ENCODE measurements around the gene COX7A2L.

- TF ChIP-seq, protein P1, sequence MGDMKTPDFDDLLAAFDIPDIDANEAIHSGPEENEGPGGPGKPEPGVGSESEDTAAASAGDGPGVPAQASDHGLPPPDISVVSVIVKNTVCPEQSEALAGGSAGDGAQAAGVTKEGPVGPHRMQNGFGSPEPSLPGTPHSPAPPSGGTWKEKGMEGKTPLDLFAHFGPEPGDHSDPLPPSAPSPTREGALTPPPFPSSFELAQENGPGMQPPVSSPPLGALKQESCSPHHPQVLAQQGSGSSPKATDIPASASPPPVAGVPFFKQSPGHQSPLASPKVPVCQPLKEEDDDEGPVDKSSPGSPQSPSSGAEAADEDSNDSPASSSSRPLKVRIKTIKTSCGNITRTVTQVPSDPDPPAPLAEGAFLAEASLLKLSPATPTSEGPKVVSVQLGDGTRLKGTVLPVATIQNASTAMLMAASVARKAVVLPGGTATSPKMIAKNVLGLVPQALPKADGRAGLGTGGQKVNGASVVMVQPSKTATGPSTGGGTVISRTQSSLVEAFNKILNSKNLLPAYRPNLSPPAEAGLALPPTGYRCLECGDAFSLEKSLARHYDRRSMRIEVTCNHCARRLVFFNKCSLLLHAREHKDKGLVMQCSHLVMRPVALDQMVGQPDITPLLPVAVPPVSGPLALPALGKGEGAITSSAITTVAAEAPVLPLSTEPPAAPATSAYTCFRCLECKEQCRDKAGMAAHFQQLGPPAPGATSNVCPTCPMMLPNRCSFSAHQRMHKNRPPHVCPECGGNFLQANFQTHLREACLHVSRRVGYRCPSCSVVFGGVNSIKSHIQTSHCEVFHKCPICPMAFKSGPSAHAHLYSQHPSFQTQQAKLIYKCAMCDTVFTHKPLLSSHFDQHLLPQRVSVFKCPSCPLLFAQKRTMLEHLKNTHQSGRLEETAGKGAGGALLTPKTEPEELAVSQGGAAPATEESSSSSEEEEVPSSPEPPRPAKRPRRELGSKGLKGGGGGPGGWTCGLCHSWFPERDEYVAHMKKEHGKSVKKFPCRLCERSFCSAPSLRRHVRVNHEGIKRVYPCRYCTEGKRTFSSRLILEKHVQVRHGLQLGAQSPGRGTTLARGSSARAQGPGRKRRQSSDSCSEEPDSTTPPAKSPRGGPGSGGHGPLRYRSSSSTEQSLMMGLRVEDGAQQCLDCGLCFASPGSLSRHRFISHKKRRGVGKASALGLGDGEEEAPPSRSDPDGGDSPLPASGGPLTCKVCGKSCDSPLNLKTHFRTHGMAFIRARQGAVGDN (IDR thresholded peaks at IDR 0.05), result no peak
- TF ChIP-seq, protein P2, sequence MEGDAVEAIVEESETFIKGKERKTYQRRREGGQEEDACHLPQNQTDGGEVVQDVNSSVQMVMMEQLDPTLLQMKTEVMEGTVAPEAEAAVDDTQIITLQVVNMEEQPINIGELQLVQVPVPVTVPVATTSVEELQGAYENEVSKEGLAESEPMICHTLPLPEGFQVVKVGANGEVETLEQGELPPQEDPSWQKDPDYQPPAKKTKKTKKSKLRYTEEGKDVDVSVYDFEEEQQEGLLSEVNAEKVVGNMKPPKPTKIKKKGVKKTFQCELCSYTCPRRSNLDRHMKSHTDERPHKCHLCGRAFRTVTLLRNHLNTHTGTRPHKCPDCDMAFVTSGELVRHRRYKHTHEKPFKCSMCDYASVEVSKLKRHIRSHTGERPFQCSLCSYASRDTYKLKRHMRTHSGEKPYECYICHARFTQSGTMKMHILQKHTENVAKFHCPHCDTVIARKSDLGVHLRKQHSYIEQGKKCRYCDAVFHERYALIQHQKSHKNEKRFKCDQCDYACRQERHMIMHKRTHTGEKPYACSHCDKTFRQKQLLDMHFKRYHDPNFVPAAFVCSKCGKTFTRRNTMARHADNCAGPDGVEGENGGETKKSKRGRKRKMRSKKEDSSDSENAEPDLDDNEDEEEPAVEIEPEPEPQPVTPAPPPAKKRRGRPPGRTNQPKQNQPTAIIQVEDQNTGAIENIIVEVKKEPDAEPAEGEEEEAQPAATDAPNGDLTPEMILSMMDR (IDR thresholded peaks at IDR 0.05 in 2 of 3, conservative IDR thresholded peaks at IDR 0.05 in 1 of 3; ENCODE audit: control insufficient read depth in 2 of 3, extremely low read depth in 1 of 3, insufficient read depth in 1 of 3, low read depth in 3 of 3, low read length in 3 of 3), result no peak
- no peak for TF ChIP-seq TCF7 (IDR thresholded peaks at IDR 0.05; ENCODE audit: borderline replicate concordance)
- TF ChIP-seq NBN (IDR thresholded peaks at IDR 0.05), result no peak
- no peak for TF ChIP-seq SUZ12 (IDR thresholded peaks at IDR 0.05; ENCODE audit: unreplicated experiment)
- no peak for TF ChIP-seq POLR2A (IDR thresholded peaks at IDR 0.05; ENCODE audit: low read depth, low read length)
- TF ChIP-seq BCL3 (IDR thresholded peaks at IDR 0.05; ENCODE audit: borderline replicate concordance, insufficient read depth, low read depth, low read length, poor library complexity, severe bottlenecking), result no peak
- no peak for TF ChIP-seq ZNF217 (IDR thresholded peaks at IDR 0.05)
- TF ChIP-seq HDAC2 (IDR thresholded peaks at IDR 0.05), result no peak
Measured at GRCh38 chr2:42368817-42369531, 8.0 kb upstream of the COX7A2L start.

Measured in GM12878 (cell line).